SK-N-SH (cell line): ENCODE measurements around the gene SMYD3.

ENCODE experiments used
- ELF1 ChIP-seq: IDR thresholded peaks from 2 replicates; pipeline ENCODE4 v1.4.0; 2012
- EZH2phosphoT487 ChIP-seq: fragments of 200-600 bp; sonication (generic); IDR thresholded peaks from 2 replicates; pipeline ENCODE4 v1.6.1; 2017; ENCODE audit warnings: low read depth, mixed run types, mild to moderate bottlenecking, antibody characterized with exemption, moderate library complexity, borderline replicate concordance
- FOXJ3 ChIP-seq: sonication (generic); formaldehyde crosslinking; IDR thresholded peaks from 2 replicates; pipeline ENCODE4 v1.5.1; 2020; ENCODE audit warnings: mild to moderate bottlenecking, missing genetic modification reagents
- RCOR1 ChIP-seq: fragments of 150-350 bp; IDR thresholded peaks from 2 replicates; pipeline ENCODE4 v1.6.1; 2017; ENCODE audit warnings: antibody characterized with exemption, low read length
- RFX5 ChIP-seq: IDR thresholded peaks from 2 replicates; pipeline ENCODE4 v1.6.1; 2012; ENCODE audit warnings: mild to moderate bottlenecking, improper control_type of control experiment, low read length
- SMC3 ChIP-seq: IDR thresholded peaks from 2 replicates; pipeline ENCODE4 v1.6.1; 2012; ENCODE audit warnings: low read depth, low read length, improper control_type of control experiment
- TCF12 ChIP-seq: IDR thresholded peaks from 2 replicates; pipeline ENCODE4 v1.4.0; 2012
- YY1 ChIP-seq: IDR thresholded peaks from 2 replicates; pipeline ENCODE4 v1.4.0; 2012; ENCODE audit warnings: low read depth, mild to moderate bottlenecking
- TF ChIP-seq, protein P1 (sequence below): fragments of 200-600 bp; sonication (generic); IDR thresholded peaks from 2 replicates; pipeline ENCODE4 v1.6.1; 2017; ENCODE audit warnings: antibody characterized with exemption, mild to moderate bottlenecking, moderate library complexity

DNA sequence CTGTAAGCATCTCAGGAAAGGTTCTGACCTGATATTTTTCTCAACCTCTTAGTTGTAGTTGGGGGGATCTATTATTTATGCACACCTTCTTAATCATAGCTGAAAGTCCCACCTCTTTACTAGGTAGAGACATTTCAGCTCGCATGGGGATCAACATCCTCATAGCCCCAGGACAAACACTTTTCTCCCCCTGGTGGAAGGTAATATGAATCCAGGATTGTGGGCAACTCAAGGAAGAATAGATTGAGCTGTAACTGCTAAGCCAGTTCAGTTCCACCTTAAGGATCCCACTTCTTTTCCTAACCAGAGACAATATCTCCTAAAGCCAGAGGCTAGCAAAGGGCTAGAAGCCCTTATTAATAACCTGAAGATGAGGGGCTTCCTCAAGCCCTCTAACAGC, 25.4 kb upstream of the SMYD3 start:
- TF ChIP-seq TCF12 (no peak), RFX5 (no peak), FOXJ3 (CRISPR knock-in tag) (no peak), SMC3 (no peak), YY1 (no peak), RCOR1 (no peak), EZH2phosphoT487 (no peak), ELF1 (no peak)
- TF ChIP-seq, protein P1, sequence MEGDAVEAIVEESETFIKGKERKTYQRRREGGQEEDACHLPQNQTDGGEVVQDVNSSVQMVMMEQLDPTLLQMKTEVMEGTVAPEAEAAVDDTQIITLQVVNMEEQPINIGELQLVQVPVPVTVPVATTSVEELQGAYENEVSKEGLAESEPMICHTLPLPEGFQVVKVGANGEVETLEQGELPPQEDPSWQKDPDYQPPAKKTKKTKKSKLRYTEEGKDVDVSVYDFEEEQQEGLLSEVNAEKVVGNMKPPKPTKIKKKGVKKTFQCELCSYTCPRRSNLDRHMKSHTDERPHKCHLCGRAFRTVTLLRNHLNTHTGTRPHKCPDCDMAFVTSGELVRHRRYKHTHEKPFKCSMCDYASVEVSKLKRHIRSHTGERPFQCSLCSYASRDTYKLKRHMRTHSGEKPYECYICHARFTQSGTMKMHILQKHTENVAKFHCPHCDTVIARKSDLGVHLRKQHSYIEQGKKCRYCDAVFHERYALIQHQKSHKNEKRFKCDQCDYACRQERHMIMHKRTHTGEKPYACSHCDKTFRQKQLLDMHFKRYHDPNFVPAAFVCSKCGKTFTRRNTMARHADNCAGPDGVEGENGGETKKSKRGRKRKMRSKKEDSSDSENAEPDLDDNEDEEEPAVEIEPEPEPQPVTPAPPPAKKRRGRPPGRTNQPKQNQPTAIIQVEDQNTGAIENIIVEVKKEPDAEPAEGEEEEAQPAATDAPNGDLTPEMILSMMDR, result peak; percentile 16; the same call in 1 of the 2 replicates
